ENCODE results near the gene CLIC1.

The CLIC1 gene

DNA sequence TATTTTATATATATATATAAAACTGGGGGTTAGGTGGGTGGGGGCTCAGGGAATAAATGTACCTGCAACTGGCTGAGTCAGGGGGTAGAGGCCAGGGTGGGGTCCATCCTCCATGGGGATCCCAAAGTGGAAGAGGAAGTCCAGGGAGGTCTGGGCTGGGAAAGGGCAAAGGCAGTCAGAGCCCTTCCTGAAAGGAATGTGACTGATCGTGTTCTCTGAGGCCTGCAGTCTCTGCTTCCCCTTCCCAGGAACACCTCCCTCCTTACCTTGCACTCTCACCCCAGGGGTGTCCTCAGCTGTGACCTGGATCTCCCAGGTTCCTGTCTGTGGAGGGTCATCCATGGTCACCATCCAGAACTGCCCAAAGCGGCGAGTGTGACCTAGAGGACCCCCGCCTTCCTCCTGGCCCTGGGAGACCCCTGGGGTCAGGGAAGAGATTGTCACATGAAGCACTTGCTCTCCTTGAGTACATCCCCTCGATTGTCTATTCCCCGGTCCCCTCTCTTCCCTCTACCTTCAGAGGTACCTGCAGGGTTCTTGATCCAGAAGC is 30.8 kb upstream of the CLIC1 start:
- no peak overlapping the region for H3K27ac ChIP-seq
- TF ChIP-seq, protein P1, sequence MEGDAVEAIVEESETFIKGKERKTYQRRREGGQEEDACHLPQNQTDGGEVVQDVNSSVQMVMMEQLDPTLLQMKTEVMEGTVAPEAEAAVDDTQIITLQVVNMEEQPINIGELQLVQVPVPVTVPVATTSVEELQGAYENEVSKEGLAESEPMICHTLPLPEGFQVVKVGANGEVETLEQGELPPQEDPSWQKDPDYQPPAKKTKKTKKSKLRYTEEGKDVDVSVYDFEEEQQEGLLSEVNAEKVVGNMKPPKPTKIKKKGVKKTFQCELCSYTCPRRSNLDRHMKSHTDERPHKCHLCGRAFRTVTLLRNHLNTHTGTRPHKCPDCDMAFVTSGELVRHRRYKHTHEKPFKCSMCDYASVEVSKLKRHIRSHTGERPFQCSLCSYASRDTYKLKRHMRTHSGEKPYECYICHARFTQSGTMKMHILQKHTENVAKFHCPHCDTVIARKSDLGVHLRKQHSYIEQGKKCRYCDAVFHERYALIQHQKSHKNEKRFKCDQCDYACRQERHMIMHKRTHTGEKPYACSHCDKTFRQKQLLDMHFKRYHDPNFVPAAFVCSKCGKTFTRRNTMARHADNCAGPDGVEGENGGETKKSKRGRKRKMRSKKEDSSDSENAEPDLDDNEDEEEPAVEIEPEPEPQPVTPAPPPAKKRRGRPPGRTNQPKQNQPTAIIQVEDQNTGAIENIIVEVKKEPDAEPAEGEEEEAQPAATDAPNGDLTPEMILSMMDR (conservative IDR thresholded peaks at IDR 0.05): no peak

DNA sequence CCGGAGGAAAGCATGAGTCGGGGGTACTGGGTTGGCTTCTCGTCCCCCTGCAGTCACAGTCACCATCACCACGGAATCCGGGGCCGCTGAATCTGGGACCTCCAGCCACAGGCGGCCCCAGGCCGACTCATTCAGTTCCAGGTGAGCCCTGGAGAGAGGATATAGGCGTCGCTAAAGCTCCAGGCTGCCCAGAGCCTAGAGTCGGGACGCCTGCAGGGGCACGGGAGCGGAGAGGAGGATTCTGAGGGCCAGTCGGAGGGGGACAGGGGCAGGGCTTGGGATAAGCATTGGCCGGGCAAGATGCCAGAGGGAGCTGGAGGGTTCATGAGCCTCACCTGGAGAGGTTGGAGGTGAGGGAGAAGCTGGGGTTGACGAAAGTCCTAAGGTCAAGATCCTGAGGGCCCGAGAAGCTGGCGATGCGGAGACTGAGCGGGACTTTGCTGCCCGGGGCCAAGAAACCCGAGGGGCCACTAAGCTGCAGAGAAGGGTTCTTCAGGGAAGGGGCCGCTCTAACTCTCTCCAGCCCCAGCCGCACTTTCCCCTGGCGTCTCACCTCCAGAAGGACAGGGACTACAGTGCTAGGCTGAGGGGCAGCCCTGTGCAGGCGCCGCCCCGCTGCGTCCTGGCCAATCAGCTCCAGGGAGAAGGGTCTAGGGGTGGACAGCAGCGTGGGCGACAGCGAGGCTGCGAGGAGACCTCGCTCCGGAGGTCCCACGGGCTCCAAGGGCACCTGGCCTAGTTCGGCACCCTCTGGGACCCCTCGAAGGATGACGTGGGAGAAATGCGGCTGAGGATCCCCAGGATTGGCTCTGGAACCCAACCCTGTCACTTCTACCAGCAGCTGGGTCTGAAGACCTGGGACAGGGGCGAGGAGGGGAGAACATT is 29.8 kb upstream of the CLIC1 start:
- no peak overlapping the region for H3K27ac ChIP-seq
- TF ChIP-seq, protein P1 (conservative IDR thresholded peaks at IDR 0.05): no peak

DNA sequence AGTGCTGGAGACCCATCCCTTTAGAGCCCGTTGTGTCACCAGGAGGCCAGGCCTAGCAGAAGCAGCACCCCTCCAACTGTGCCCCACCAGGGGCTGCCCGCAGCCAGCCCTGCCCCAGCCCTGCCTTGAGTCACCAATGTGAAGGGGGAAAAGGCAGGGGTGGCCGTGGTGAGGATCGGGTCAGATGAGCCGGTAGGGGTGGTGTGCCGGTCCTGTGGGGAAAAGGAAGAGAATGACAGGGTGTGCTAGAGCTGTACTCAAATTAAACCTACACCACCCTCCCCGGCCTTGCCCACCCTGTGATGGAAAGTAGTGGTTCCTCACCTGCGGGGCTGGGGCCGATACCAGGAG is 29.2 kb upstream of the CLIC1 start:
- H3K27ac ChIP-seq: no peak overlapping the region
- TF ChIP-seq, protein P1 (conservative IDR thresholded peaks at IDR 0.05): no peak

DNA sequence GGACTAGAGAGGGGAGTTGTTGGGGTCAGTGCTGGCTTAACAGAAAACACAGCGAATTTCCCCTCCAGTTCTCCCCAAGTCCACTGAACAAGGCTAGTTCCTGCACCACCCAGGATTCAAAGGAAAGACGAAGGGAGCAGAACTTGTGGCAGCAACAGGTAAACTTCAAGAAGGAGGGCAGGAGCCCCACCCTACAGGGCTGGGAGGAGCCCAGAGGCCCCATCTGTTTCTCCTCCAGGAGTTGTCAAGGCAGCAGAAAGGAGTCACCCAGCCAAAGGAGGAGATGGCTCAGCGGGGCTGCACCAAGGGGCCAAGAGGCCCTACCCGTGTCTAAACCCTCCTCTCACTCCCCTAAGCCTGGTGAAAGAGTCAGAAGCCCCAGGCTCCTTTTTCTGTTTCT is 27.9 kb upstream of the CLIC1 start:
- TF ChIP-seq, protein P1 (conservative IDR thresholded peaks at IDR 0.05): no peak
- no peak overlapping the region for H3K27ac ChIP-seq

DNA sequence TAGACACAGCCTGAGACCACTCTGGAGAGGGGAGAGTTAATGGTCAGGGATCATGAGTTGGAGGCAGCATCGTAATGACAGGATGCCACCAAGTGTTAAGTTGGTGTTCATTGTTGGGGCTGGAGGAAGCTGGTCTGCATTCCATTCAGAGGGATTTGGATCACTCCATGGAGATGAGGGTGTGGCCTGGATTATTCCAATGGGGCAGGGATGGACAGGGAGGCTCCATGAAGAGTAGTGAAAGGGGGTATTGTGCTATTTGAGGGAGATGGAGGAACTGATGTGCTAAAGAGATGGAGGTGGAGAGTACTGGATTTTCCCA is 27.2 kb upstream of the CLIC1 start:
- TF ChIP-seq, protein P1 (conservative IDR thresholded peaks at IDR 0.05): no peak
- H3K27ac ChIP-seq: no peak overlapping the region

DNA sequence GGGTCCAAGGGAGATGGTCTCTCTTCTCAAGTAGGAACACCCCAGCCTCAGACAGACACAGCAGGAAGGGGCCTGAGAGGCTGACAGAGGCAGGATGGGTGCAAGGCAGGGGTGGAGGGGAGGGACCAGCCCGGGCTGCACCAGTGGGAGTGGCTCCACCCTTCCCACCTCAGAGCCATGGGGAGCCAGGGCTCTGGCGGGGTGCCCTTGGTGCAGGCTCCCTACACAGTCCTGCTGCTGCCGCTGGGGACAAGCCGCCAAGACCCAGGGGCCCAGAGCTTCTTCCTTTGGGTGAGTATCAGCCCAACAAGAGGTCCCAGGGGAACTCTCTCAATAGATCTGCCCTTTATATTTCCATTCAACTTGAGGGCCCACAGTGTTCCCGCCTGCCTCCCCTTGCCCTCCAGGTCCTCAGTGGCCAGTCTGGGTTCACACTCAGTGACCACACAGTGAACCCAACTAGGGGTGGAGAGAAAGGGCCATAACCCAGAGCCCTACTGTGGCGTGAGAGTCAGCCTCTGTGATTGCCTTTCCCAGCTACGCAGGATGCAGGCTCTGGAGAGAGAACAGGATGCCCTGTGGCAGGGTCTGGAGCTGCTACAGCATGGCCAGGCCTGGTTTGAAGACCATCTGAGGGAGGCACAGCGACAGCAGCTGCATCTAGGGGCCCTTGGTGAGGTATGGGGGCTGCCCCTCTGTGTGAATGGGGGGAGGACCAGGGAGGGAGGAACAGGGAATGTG is 26.7 kb upstream of the CLIC1 start:
- H3K27ac ChIP-seq: no peak overlapping the region
- TF ChIP-seq, protein P1 (conservative IDR thresholded peaks at IDR 0.05): no peak

DNA sequence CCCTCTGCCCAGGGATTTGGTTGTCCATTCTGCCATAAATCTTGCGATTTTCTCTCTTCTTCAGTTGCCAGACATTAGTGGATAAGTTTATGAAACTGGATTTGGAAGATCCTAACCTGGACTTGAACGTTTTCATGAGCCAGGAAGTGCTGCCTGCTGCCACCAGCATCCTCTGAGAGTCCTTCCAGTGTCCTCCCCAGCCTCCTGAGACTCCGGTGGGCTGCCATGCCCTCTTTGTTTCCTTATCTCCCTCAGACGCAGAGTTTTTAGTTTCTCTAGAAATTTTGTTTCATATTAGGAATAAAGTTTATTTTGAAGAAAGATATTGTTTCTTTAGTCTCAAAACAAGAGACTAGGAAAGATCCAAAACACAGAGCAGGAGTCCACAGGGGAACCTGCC is 26.0 kb upstream of the CLIC1 start, which contains the start of gene SAPCD1:
TSS of gene SAPCD1 (plus strand) at position 301 of the 400 bp plus-strand sequence. CDS start 399 bp downstream, outside the sequence.
- TF ChIP-seq, protein P1 (conservative IDR thresholded peaks at IDR 0.05): no peak
- no peak within 1 kb of the TSS for H3K27ac ChIP-seq
